Smooth muscle cell of the brain vasculature (primary cell): ENCODE measurements around the gene CANT1.
"Not testable (repeated sequence)": the region's sequence is repeated elsewhere in the genome, so short reads cannot be mapped to it uniquely, and the experiment has no call there.

Experiments used
- DNase-seq: peaks from one replicate; pipeline ENCODE4 v3.0.0-alpha.2; 2012; ENCODE audit warnings: low read depth, low spot score

Gene CANT1

GRCh38 chr17:78961571-78961970, 48.0 kb downstream of the CANT1 start:
- no peak for DNase-seq

GRCh38 chr17:78960928-78961327, 48.6 kb downstream of the CANT1 start:
- DNase-seq, result no peak

- no peak for DNase-seq
These were observed 49.8 kb downstream of the CANT1 start for GRCh38 chr17:78959803-78960202.

GRCh38 chr17:78958641-78959127, 50.9 kb downstream of the CANT1 start:
- no peak for DNase-seq

- DNase-seq, result no peak
These were observed 52.4 kb downstream of the CANT1 start for GRCh38 chr17:78957128-78957527.

- DNase-seq, result no peak
These were observed 53.3 kb downstream of the CANT1 start for GRCh38 chr17:78956254-78956653.

- DNase-seq, result no peak
These were observed 54.9 kb downstream of the CANT1 start for GRCh38 chr17:78954684-78955083.

- DNase-seq, result no peak
These were observed 55.9 kb downstream of the CANT1 start for GRCh38 chr17:78953356-78954350.

GRCh38 chr17:78952706-78953105, 56.9 kb downstream of the CANT1 start:
- DNase-seq, result no peak

- DNase-seq, result no peak
These were observed 57.5 kb downstream of the CANT1 start for GRCh38 chr17:78951967-78952551.

- DNase-seq, result no peak
These were observed 58.7 kb downstream of the CANT1 start for GRCh38 chr17:78950870-78951269.

GRCh38 chr17:78947235-78948149, 62.1 kb downstream of the CANT1 start:
- no peak for DNase-seq

- no peak for DNase-seq
These were observed 62.9 kb downstream of the CANT1 start for GRCh38 chr17:78946631-78947030.

- no peak for DNase-seq
These were observed 63.4 kb downstream of the CANT1 start for GRCh38 chr17:78946131-78946530.

- DNase-seq, result not testable (repeated sequence)
These were observed 64.1 kb downstream of the CANT1 start for GRCh38 chr17:78945455-78945854.

- DNase-seq, result no peak
These were observed 64.6 kb downstream of the CANT1 start for GRCh38 chr17:78944956-78945355.

- no peak for DNase-seq
These were observed 65.5 kb downstream of the CANT1 start for GRCh38 chr17:78944026-78944425.
